ENCODE measurements around the gene SYNPO.

The SYNPO gene

DNA sequence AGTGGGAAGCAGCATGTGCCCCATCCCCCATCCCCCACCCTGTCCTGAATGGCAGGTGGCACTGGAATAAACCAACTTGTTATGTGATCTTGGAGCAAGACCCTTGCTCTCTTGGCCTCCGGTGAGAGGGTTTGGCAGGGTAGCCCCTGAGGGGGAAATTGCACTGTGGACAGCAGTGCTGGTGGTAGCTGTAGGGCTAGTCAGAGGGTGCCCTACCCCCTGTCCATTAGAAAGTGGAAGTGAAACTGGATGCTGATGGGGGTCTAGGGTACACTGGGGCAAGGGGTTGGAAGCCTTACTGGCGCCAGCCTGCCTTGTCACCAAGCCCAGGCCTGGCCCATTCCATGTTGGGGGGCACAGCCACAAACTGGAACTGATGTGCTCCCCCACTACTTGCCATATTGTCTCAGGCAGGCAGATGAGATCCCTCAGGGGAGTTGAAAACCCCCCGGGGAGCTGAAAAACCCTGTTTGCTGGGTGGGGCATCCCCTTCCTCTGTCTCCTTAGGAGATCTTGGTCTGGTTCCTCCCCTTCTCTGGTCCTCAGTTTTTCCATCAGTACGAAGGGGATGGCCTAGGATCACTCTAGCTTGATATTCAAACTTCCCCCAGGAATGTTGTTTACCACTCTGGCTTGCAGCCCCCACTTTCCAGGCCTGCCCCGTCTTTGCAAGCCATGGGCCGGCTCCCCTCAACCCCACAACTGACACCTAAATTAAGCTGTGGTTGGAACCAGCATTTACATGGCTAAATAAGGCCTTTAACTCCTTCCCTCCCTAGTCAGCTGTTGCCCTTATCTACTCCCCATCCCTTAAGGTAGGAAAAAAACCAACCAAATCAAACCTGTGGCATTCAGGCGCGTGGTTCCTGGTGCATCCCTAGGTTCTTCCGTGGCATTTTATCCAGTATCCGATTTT is 14.4 kb upstream of the SYNPO start:
- H3K4me3 ChIP-seq (ENCODE audit: low read depth in 1 of 2, low read length in 1 of 2), result no peak overlapping the region

DNA sequence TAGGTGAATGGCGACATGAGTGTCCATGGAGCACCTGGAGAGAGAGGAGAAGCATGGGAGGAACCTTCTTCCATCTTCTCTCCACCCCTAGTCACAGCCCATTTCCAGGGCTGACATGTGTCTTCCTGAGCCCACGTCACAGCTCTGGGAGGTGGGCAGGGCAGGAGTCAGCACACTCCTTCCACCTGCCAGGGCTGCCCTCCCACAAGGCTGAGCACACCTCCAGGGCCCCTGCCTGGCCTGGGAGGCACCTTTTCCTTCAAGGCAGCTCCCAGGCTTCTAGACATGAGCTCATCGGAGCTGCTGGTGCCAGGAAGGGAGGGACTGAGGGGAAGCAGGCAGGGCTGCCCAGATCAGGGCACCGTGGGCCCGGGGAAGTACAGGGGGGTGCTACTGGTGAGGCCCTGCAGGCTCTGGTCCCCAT is 13.6 kb upstream of the SYNPO start:
- H3K4me1 ChIP-seq (ENCODE audit: control insufficient read depth in 1 of 2, insufficient read depth in 1 of 2, low read depth in 1 of 2, low read length in 1 of 2), result peaks cover 4 to 5% of the 10 kb centered on the region in 2 experiments
- H3K36me3 ChIP-seq, result no peaks in the 10 kb centered on the region
- H3K9me3 ChIP-seq, result no peaks in the 10 kb centered on the region
- TF ChIP-seq, protein P1, sequence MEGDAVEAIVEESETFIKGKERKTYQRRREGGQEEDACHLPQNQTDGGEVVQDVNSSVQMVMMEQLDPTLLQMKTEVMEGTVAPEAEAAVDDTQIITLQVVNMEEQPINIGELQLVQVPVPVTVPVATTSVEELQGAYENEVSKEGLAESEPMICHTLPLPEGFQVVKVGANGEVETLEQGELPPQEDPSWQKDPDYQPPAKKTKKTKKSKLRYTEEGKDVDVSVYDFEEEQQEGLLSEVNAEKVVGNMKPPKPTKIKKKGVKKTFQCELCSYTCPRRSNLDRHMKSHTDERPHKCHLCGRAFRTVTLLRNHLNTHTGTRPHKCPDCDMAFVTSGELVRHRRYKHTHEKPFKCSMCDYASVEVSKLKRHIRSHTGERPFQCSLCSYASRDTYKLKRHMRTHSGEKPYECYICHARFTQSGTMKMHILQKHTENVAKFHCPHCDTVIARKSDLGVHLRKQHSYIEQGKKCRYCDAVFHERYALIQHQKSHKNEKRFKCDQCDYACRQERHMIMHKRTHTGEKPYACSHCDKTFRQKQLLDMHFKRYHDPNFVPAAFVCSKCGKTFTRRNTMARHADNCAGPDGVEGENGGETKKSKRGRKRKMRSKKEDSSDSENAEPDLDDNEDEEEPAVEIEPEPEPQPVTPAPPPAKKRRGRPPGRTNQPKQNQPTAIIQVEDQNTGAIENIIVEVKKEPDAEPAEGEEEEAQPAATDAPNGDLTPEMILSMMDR (IDR thresholded peaks at IDR 0.05), result no peak
- H3K27me3 ChIP-seq, result peaks cover 55% of the 10 kb centered on the region
- no peak overlapping the region for H3K4me3 ChIP-seq (ENCODE audit: low read depth in 1 of 2, low read length in 1 of 2)
- H3K27ac ChIP-seq, result no peak overlapping the region

More for the DNA sequence above, 14.4 kb upstream of the SYNPO start:
- peaks cover 59% of the 10 kb centered on the region for H3K27me3 ChIP-seq
- no peaks in the 10 kb centered on the region for H3K36me3 ChIP-seq
- no peaks in the 10 kb centered on the region for H3K9me3 ChIP-seq
- peaks cover 4 to 5% of the 10 kb centered on the region in 2 experiments for H3K4me1 ChIP-seq (ENCODE audit: control insufficient read depth in 1 of 2, insufficient read depth in 1 of 2, low read depth in 1 of 2, low read length in 1 of 2)
- H3K27ac ChIP-seq, result no peak overlapping the region
- TF ChIP-seq, protein P1 (IDR thresholded peaks at IDR 0.05), result no peak

DNA sequence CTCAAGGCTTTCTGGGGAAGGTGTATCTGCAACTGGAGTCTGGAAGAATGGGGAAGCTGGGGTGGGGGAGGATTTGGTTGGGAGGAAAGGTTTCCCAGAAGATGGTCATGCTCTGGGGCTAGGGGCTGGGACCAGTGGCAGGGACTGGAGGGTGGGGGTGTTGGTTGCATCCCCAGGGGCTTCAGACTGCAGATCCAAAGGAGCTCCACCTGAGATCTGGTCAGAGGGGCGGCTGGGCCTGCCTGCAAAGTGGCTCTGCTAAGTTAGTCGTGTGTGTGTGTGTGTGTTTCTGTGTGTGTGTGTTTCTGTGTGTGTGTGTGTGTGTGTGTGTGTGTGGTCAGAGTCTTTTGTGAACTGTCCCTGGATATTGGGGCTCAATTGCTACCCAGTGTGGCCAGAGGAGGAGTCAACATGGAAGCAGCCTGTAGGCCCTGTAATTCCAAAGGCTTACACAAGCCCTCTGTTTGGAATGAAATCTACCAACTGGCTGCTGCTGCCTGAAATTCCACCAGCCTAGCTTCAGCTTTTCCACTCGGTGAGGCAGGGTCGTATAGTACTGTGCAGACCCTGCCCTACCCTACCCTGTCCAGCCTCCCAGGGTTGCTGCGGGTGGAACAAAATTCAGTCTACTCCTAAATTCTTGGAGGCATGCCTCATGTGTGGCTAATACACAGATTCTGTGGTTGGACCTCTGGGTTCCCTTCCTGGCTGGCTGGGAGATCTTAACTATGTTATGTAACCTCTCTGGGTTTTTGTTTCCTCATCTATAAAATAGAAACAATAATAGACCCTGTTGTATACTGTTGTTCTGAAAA is 12.5 kb upstream of the SYNPO start:
- H3K27ac ChIP-seq, result no peak overlapping the region
- H3K4me3 ChIP-seq (ENCODE audit: low read depth in 1 of 2, low read length in 1 of 2), result no peak overlapping the region
- H3K36me3 ChIP-seq, result no peaks in the 10 kb centered on the region

DNA sequence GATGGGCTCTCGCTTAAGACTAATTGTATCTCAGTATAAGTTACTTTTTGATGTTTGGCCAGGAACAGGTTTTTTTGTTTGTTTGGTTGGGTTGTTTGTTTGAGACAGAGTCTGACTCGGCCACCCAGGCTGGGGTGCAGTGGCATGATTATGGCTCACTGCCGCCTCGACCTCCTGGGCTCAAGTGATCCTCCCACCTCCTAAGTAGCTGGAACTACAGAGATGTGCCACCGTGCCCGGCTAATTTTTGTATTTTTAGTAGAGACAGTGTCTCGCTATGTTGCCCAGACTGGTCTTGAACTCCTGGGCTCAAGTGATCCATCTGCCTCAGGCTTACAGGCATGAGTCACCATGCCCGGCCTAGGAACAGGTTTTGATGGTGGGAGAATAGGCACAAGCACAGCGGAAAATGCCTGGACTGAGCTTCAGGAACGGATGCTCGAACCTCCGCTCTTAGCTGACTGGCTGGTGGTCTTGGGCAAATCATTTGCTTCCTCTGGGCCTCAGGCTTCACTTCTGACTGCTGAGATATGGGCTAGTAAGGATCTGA is 11.4 kb upstream of the SYNPO start:
- no peak overlapping the region for H3K4me3 ChIP-seq (ENCODE audit: low read depth in 1 of 2, low read length in 1 of 2)
- TF ChIP-seq, protein P1 (IDR thresholded peaks at IDR 0.05), result no peak
- H3K27ac ChIP-seq, result no peak overlapping the region
- H3K4me1 ChIP-seq (ENCODE audit: control insufficient read depth in 1 of 2, insufficient read depth in 1 of 2, low read depth in 1 of 2, low read length in 1 of 2), result peaks cover 4 to 5% of the 10 kb centered on the region in 2 experiments
- no peaks in the 10 kb centered on the region for H3K9me3 ChIP-seq
- peaks cover 33% of the 10 kb centered on the region for H3K27me3 ChIP-seq
- H3K36me3 ChIP-seq, result no peaks in the 10 kb centered on the region

More for the DNA sequence above, 12.5 kb upstream of the SYNPO start:
- no peaks in the 10 kb centered on the region for H3K9me3 ChIP-seq
- TF ChIP-seq, protein P1 (IDR thresholded peaks at IDR 0.05), result no peak
- H3K27me3 ChIP-seq, result peaks cover 44% of the 10 kb centered on the region
- peaks cover 4 to 5% of the 10 kb centered on the region in 2 experiments for H3K4me1 ChIP-seq (ENCODE audit: control insufficient read depth in 1 of 2, insufficient read depth in 1 of 2, low read depth in 1 of 2, low read length in 1 of 2)

DNA sequence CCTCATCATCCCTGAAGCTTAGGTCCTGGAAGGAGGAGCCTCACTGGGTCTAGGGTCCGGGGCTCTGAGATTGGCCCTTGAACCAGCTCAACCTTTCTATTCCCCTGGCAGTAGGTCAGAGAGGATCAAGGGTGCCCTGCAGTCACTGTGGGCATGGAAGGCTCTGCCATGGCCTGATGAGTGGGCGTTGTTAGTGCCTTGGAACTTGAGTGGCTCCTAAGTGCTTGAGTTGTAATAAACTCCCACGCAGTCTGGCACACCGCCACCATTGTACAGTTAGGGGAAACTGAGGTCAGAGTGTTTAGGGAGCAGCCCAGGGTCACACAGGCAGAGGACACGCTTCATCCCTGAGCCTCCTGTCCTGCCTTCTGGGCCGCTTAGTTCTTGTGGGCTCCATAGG is 10.4 kb upstream of the SYNPO start:
- H3K27me3 ChIP-seq, result peaks cover 23% of the 10 kb centered on the region
- H3K9me3 ChIP-seq, result no peaks in the 10 kb centered on the region
- no peak overlapping the region for H3K27ac ChIP-seq
- TF ChIP-seq, protein P1 (IDR thresholded peaks at IDR 0.05), result no peak
- H3K36me3 ChIP-seq, result no peaks in the 10 kb centered on the region
- no peak overlapping the region for H3K4me3 ChIP-seq (ENCODE audit: low read depth in 1 of 2, low read length in 1 of 2)
- peaks cover under 1 to 1% of the 10 kb centered on the region in 2 experiments for H3K4me1 ChIP-seq (ENCODE audit: control insufficient read depth in 1 of 2, insufficient read depth in 1 of 2, low read depth in 1 of 2, low read length in 1 of 2)

Data from neutrophil (primary cell).